Fibroblast of lung (primary cell): ENCODE data around the gene ACP6.

ENCODE experiments used
- CTCF ChIP-seq, 2 donors: IDR thresholded peaks in 1 of 2; conservative IDR thresholded peaks in 1 of 2; 1 replicate in 1 of 2; 2 replicates in 1 of 2; pipeline ENCODE4 v1.5.1; 2011 to 2012; ENCODE audit warnings: low read length in 2 of 2, control low read depth in 1 of 2, inconsistent platforms in 1 of 2, low read depth in 1 of 2, mild to moderate bottlenecking in 1 of 2
- EZH2 ChIP-seq: IDR thresholded peaks from 2 replicates; pipeline ENCODE4 v1.5.1; 2012; ENCODE audit warnings: low read length, control low read depth, mild to moderate bottlenecking; ENCODE audit errors: missing control alignments

DNA sequence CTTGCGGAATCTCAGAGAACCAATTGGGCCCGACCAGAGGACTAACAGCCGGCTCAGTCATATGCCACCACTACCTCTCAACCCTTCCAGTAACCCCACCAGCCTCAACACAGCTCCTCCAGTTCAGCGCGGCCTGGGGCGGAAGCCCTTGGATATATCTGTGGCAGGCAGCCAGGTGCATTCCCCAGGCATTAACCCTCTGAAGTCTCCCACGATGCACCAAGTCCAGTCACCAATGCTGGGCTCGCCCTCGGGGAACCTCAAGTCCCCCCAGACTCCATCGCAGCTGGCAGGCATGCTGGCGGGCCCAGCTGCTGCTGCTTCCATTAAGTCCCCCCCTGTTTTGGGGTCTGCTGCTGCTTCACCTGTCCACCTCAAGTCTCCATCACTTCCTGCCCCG lies 49.8 kb downstream of the ACP6 start:
- no peak for TF ChIP-seq CTCF (conservative IDR thresholded peaks at IDR 0.05 in 1 of 2, IDR thresholded peaks at IDR 0.05 in 1 of 2; ENCODE audit: low read depth in 1 of 2, low read length in 2 of 2)
- TF ChIP-seq EZH2: no peak
